HepG2 (cell line): ENCODE measurements around the gene HSD17B2. TPM values are rescaled to one million over a fixed set of nuclear protein-coding genes. Genes with fewer than 3 reads are reported as not detected.

Experiments
- ATF5 ChIP-seq: sonication (generic); formaldehyde crosslinking; IDR thresholded peaks from 2 replicates; pipeline ENCODE4 v1.4.0; 2020; ENCODE audit warnings: mild to moderate bottlenecking, low read depth, missing genetic modification reagents
- CC2D1A ChIP-seq: sonication (generic); formaldehyde crosslinking; IDR thresholded peaks from 2 replicates; pipeline ENCODE4 v1.8.1; 2023; ENCODE audit warnings: mild to moderate bottlenecking, missing genetic modification reagents
- CEBPG ChIP-seq: IDR thresholded peaks from 2 replicates; pipeline ENCODE4 v1.6.1; 2016
- EZH2 ChIP-seq: conservative IDR thresholded peaks from 2 replicates; pipeline ENCODE4 v1.6.1; 2012; ENCODE audit warnings: mild to moderate bottlenecking, low read depth, low read length, moderate library complexity
- IKZF4 ChIP-seq: sonication (generic); formaldehyde crosslinking; IDR thresholded peaks from 2 replicates; pipeline ENCODE4 v1.5.1; 2020; ENCODE audit warnings: borderline replicate concordance, mild to moderate bottlenecking, low read depth, missing genetic modification reagents; ENCODE audit errors: not compliant biosample characterization
- MAFF ChIP-seq: IDR thresholded peaks from 2 replicates; pipeline ENCODE4 v1.6.1; 2011; ENCODE audit warnings: low read depth, low read length, improper control_type of control experiment
- MIXL1 ChIP-seq: IDR thresholded peaks from 2 replicates; pipeline ENCODE4 v1.6.1; 2016
- NR1H2 ChIP-seq: sonication (generic); formaldehyde crosslinking; IDR thresholded peaks from 2 replicates; pipeline ENCODE4 v1.8.1; 2022; ENCODE audit warnings: low read depth, missing genetic modification reagents, borderline replicate concordance
- NR2F2 ChIP-seq: IDR thresholded peaks from 2 replicates; pipeline ENCODE4 v1.6.1; 2012; ENCODE audit warnings: low read depth, inconsistent platforms, borderline replicate concordance
- PHF8 ChIP-seq: sonication (generic); formaldehyde crosslinking; IDR thresholded peaks from 2 replicates; pipeline ENCODE4 v1.5.0; 2020; ENCODE audit warnings: missing genetic modification reagents
- REL ChIP-seq: sonication (generic); formaldehyde crosslinking; conservative IDR thresholded peaks from 2 replicates; pipeline ENCODE4 v1.8.0; 2022; ENCODE audit warnings: mild to moderate bottlenecking, missing genetic modification reagents, moderate library complexity
- SOX6 ChIP-seq, 2 experiments: fragments of 450-650 bp in 1 of 2; sonication (generic) in 1 of 2; formaldehyde crosslinking in 1 of 2; IDR thresholded peaks; 2 replicates each; pipeline versions ENCODE4 v1.4.0 to v1.6.1; 2017 to 2020; ENCODE audit warnings: antibody characterized with exemption in 1 of 2, mild to moderate bottlenecking in 1 of 2, missing genetic modification reagents in 1 of 2
- STAG1 ChIP-seq: sonication (generic); formaldehyde crosslinking; IDR thresholded peaks from 2 replicates; pipeline ENCODE4 v1.4.0; 2020; ENCODE audit warnings: missing genetic modification reagents
- SUZ12 ChIP-seq: fragments of 150-350 bp; IDR thresholded peaks from 2 replicates; pipeline ENCODE4 v1.6.1; 2014; ENCODE audit warnings: low read depth, low read length
- ZNF709 ChIP-seq: sonication (generic); formaldehyde crosslinking; IDR thresholded peaks from 2 replicates; pipeline ENCODE4 v1.5.0; 2020; ENCODE audit warnings: mild to moderate bottlenecking, missing genetic modification reagents
- ZNF746 ChIP-seq: sonication (generic); formaldehyde crosslinking; IDR thresholded peaks from 2 replicates; pipeline ENCODE4 v1.8.0; 2022; ENCODE audit warnings: mild to moderate bottlenecking, missing genetic modification reagents
- ZNF75D ChIP-seq: sonication (generic); formaldehyde crosslinking; IDR thresholded peaks from 2 replicates; pipeline ENCODE4 v1.8.1; 2023; ENCODE audit warnings: missing genetic modification reagents, mild to moderate bottlenecking, borderline replicate concordance
- ZNF790 ChIP-seq: sonication (generic); formaldehyde crosslinking; IDR thresholded peaks from 2 replicates; pipeline ENCODE4 v1.8.0; 2022; ENCODE audit warnings: missing genetic modification reagents, mild to moderate bottlenecking, borderline replicate concordance
- ZSCAN25 ChIP-seq: sonication (generic); formaldehyde crosslinking; IDR thresholded peaks from 2 replicates; pipeline ENCODE4 v1.8.0; 2022; ENCODE audit warnings: mild to moderate bottlenecking, missing genetic modification reagents
- polyA plus RNA-seq, 8 experiments: library from polyadenylated mRNA; depleted of rRNA in 3 of 8; stranded (reverse) in 7 of 8; unstranded in 1 of 8; fragments of >200 nt; fragmentation: Illumina TruSeq in 4 of 8; extraction: Trizol in 4 of 8; gene quantifications; 2 replicates each; pipeline versions ENCODE4 v1.2.1 to v1.2.3, GENCODE V29; 2011 to 2016; ENCODE audit warnings: low read depth in 4 of 8, missing spikeins in 1 of 8, mixed read lengths in 1 of 8; ENCODE audit not compliant: insufficient read depth in 1 of 8
- total RNA-seq, 5 experiments: library from RNA; depleted of rRNA; stranded (reverse); fragments of >200 nt; fragmentation: Illumina TruSeq; extraction: Trizol; gene quantifications; 2 replicates each; pipeline ENCODE4 v1.2.3, GENCODE V29; 2016; ENCODE audit warnings: low read depth in 1 of 5
- TF ChIP-seq, protein P1 (sequence below): sonication (generic); formaldehyde crosslinking; IDR thresholded peaks from 2 replicates; pipeline ENCODE4 v1.5.0; 2020; ENCODE audit warnings: mild to moderate bottlenecking, missing genetic modification reagents, borderline replicate concordance
- TF ChIP-seq, protein P2 (sequence below): IDR thresholded peaks from 2 replicates; pipeline ENCODE4 v1.6.1; 2016; ENCODE audit warnings: low read depth, borderline replicate concordance
- TF ChIP-seq, protein P3 (sequence below): sonication (generic); formaldehyde crosslinking; IDR thresholded peaks from 2 replicates; pipeline ENCODE4 v1.5.1; 2020; ENCODE audit warnings: missing genetic modification reagents, mild to moderate bottlenecking, borderline replicate concordance

HSD17B2 gene
- total and polyA plus RNA-seq, 2 of the 13 experiments (the other 11 are each of a cell fraction or from before 2014, with no cell fraction given) = 26.3 to 69.3 TPM

- TF ChIP-seq SOX6 (IDR thresholded peaks at IDR 0.05) (no peak), SOX6 (CRISPR knock-in tag; IDR thresholded peaks at IDR 0.05) (no peak), MIXL1 (CRISPR knock-in tag) (0 out of 2 replicates have a peak, but pooled peaks have one; percentile 15), NR1H2 (CRISPR knock-in tag) (no peak), ZNF746 (CRISPR knock-in tag) (no peak), ATF5 (CRISPR knock-in tag) (no peak), ZNF790 (CRISPR knock-in tag) (no peak), PHF8 (CRISPR knock-in tag) (no peak), REL (CRISPR knock-in tag) (no peak), CEBPG (CRISPR knock-in tag) (peak; percentile 79), ZSCAN25 (CRISPR knock-in tag) (no peak), ZNF75D (CRISPR knock-in tag) (no peak), ZNF709 (CRISPR knock-in tag) (no peak), SUZ12 (no peak), NR2F2 (no peak), IKZF4 (CRISPR knock-in tag) (no peak), STAG1 (CRISPR knock-in tag) (peak; percentile 57), MAFF (peak; percentile 54; the same call in 1 of the 2 replicates), CC2D1A (CRISPR knock-in tag) (0 out of 2 replicates have a peak, but pooled peaks have one; percentile 44), EZH2 (no peak)
- TF ChIP-seq, protein P1, sequence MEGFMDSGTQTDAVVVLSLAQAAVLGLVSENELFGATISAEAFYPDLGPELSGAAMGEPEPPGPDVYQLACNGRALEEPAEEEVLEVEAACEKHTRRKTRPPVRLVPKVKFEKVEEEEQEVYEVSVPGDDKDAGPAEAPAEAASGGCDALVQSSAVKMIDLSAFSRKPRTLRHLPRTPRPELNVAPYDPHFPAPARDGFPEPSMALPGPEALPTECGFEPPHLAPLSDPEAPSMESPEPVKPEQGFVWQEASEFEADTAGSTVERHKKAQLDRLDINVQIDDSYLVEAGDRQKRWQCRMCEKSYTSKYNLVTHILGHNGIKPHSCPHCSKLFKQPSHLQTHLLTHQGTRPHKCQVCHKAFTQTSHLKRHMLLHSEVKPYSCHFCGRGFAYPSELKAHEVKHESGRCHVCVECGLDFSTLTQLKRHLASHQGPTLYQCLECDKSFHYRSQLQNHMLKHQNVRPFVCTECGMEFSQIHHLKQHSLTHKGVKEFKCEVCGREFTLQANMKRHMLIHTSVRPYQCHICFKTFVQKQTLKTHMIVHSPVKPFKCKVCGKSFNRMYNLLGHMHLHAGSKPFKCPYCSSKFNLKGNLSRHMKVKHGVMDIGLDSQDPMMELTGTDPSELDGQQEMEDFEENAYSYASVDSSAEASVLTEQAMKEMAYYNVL (CRISPR knock-in tag) = no peak
- TF ChIP-seq, protein P2, sequence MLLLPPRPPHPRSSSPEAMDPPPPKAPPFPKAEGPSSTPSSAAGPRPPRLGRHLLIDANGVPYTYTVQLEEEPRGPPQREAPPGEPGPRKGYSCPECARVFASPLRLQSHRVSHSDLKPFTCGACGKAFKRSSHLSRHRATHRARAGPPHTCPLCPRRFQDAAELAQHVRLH (CRISPR knock-in tag) = no peak
- TF ChIP-seq, protein P3, sequence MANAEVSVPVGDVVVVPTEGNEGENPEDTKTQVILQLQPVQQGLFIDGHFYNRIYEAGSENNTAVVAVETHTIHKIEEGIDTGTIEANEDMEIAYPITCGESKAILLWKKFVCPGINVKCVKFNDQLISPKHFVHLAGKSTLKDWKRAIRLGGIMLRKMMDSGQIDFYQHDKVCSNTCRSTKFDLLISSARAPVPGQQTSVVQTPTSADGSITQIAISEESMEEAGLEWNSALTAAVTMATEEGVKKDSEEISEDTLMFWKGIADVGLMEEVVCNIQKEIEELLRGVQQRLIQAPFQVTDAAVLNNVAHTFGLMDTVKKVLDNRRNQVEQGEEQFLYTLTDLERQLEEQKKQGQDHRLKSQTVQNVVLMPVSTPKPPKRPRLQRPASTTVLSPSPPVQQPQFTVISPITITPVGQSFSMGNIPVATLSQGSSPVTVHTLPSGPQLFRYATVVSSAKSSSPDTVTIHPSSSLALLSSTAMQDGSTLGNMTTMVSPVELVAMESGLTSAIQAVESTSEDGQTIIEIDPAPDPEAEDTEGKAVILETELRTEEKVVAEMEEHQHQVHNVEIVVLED = no peak
Measured at GRCh38 chr16:82061861-82062525, 26.9 kb downstream of the HSD17B2 start (continued).
